DOHH2 (cell line): ENCODE measurements around the gene TAF10.

Experiments used
- H3F3A ChIP-seq: fragments of 200-600 bp; sonication (generic), shearing (Covaris generic); 2 replicates; pipeline ENCODE4 v1.6.0; 2016; ENCODE audit warnings: antibody characterized with exemption, mild to moderate bottlenecking; ENCODE audit not compliant: control insufficient read depth, insufficient read depth
- H3K27ac ChIP-seq: fragments of 200-600 bp; sonication (generic); 2 replicates; pipeline ENCODE4 v1.5.1; 2014; ENCODE audit warnings: low read depth, mild to moderate bottlenecking, low read length, moderate library complexity
- H3K27me3 ChIP-seq: fragments of 200-600 bp; sonication (generic); 2 replicates; pipeline ENCODE4 v1.6.1; 2014; ENCODE audit warnings: mild to moderate bottlenecking, low read length, mixed read lengths; ENCODE audit not compliant: control insufficient read depth
- H3K36me3 ChIP-seq: fragments of 200-600 bp; sonication (generic); 2 replicates; pipeline ENCODE4 v1.6.1; 2014; ENCODE audit warnings: mild to moderate bottlenecking, low read length, moderate library complexity, mixed read lengths; ENCODE audit not compliant: control insufficient read depth
- H3K4me1 ChIP-seq: fragments of 200-600 bp; sonication (generic); 2 replicates; pipeline ENCODE4 v1.6.1; 2014; ENCODE audit warnings: mild to moderate bottlenecking, low read length, mixed read lengths; ENCODE audit not compliant: control insufficient read depth
- H3K4me2 ChIP-seq: fragments of 200-600 bp; sonication (generic); 2 replicates; pipeline ENCODE4 v1.6.0; 2014; ENCODE audit warnings: mild to moderate bottlenecking, low read length, moderate library complexity
- H3K4me3 ChIP-seq: fragments of 200-600 bp; sonication (generic); 2 replicates; pipeline ENCODE4 v1.5.1; 2014; ENCODE audit warnings: mild to moderate bottlenecking, low read length, mixed read lengths
- H3K79me2 ChIP-seq: fragments of 200-600 bp; sonication (generic); 2 replicates; pipeline ENCODE4 v1.6.1; 2014; ENCODE audit warnings: mild to moderate bottlenecking, low read length, mixed read lengths; ENCODE audit not compliant: control insufficient read depth
- H3K9me2 ChIP-seq: fragments of 200-600 bp; sonication (generic); replicated peaks from 2 replicates; pipeline ENCODE4 v1.6.1; 2014; ENCODE audit warnings: mild to moderate bottlenecking, low read length, mixed read lengths; ENCODE audit not compliant: control insufficient read depth
- H3K9me3 ChIP-seq: fragments of 200-600 bp; sonication (generic); 2 replicates; pipeline ENCODE4 v1.6.1; 2014; ENCODE audit warnings: antibody characterized with exemption, low read length, mixed read lengths; ENCODE audit not compliant: control insufficient read depth, insufficient read depth
- H4K20me1 ChIP-seq: fragments of 200-600 bp; sonication (generic); 2 replicates; pipeline ENCODE4 v1.6.0; 2014; ENCODE audit warnings: low read depth, mild to moderate bottlenecking, antibody characterized with exemption, low read length, moderate library complexity; ENCODE audit not compliant: control insufficient read depth, insufficient read depth
- CTCF ChIP-seq: fragments of 200-600 bp; sonication (generic); IDR thresholded peaks from one replicate; pipeline ENCODE4 v1.5.1; 2014; ENCODE audit warnings: antibody characterized with exemption, mild to moderate bottlenecking, low read depth, low read length; ENCODE audit not compliant: poor library complexity, severe bottlenecking
- EZH2phosphoT487 ChIP-seq: fragments of 200-600 bp; sonication (generic); IDR thresholded peaks from 2 replicates; pipeline ENCODE4 v1.6.1; 2017; ENCODE audit warnings: borderline replicate concordance, mild to moderate bottlenecking, antibody characterized with exemption, low read length, moderate library complexity, mixed read lengths

TAF10 gene

GRCh38 chr11:6563121-6563619, 48.8 kb downstream of the TAF10 start:
- H3K4me3 ChIP-seq, result no peak overlapping the region
- no peaks in the 10 kb centered on the region for H3K9me3 ChIP-seq
- no peaks in the 10 kb centered on the region for H3K27me3 ChIP-seq
- H3K36me3 ChIP-seq, result no peaks in the 10 kb centered on the region
- H3K4me1 ChIP-seq, result no peaks in the 10 kb centered on the region
- H3K79me2 ChIP-seq, result no peaks in the 10 kb centered on the region
- H4K20me1 ChIP-seq, result no peaks in the 10 kb centered on the region
- no peaks in the 10 kb centered on the region for H3F3A ChIP-seq
- no peak overlapping the region for H3K4me2 ChIP-seq
- no peaks in the 10 kb centered on the region for H3K9me2 ChIP-seq
- no peak overlapping the region for H3K27ac ChIP-seq
- TF ChIP-seq CTCF (no peak), EZH2phosphoT487 (no peak)

GRCh38 chr11:6561288-6561687, 50.7 kb downstream of the TAF10 start:
- H3K9me2 ChIP-seq, result no peaks in the 10 kb centered on the region
- H3K9me3 ChIP-seq, result no peaks in the 10 kb centered on the region
- no peaks in the 10 kb centered on the region for H4K20me1 ChIP-seq
- H3F3A ChIP-seq, result no peaks in the 10 kb centered on the region
- TF ChIP-seq CTCF (no peak), EZH2phosphoT487 (no peak)
- H3K79me2 ChIP-seq, result no peaks in the 10 kb centered on the region
- no peaks in the 10 kb centered on the region for H3K36me3 ChIP-seq
- H3K4me3 ChIP-seq, result no peak overlapping the region
- H3K27me3 ChIP-seq, result no peaks in the 10 kb centered on the region
- no peak overlapping the region for H3K27ac ChIP-seq
- H3K4me1 ChIP-seq, result no peaks in the 10 kb centered on the region
- no peak overlapping the region for H3K4me2 ChIP-seq
